WI38 (cell line): Measurements from ENCODE around the gene IGFL1.
"Not testable (repeated sequence)": the region's sequence is repeated elsewhere in the genome, so short reads cannot be mapped to it uniquely, and the experiment has no call there.

ENCODE experiments used
- H3K4me3 ChIP-seq: 2 replicates; pipeline ENCODE4 v1.5.1; 2011; ENCODE audit warnings: low read depth, mild to moderate bottlenecking, control low read depth, low read length
- TF ChIP-seq, protein P1 (sequence below): IDR thresholded peaks from 2 replicates; pipeline ENCODE4 v1.5.1; 2012; ENCODE audit warnings: low read depth, mild to moderate bottlenecking, control low read depth, low read length

Gene IGFL1

GRCh38 chr19:46204008-46204407 lies 25.5 kb upstream of the IGFL1 start:
- no peak overlapping the region for H3K4me3 ChIP-seq
- TF ChIP-seq, protein P1, sequence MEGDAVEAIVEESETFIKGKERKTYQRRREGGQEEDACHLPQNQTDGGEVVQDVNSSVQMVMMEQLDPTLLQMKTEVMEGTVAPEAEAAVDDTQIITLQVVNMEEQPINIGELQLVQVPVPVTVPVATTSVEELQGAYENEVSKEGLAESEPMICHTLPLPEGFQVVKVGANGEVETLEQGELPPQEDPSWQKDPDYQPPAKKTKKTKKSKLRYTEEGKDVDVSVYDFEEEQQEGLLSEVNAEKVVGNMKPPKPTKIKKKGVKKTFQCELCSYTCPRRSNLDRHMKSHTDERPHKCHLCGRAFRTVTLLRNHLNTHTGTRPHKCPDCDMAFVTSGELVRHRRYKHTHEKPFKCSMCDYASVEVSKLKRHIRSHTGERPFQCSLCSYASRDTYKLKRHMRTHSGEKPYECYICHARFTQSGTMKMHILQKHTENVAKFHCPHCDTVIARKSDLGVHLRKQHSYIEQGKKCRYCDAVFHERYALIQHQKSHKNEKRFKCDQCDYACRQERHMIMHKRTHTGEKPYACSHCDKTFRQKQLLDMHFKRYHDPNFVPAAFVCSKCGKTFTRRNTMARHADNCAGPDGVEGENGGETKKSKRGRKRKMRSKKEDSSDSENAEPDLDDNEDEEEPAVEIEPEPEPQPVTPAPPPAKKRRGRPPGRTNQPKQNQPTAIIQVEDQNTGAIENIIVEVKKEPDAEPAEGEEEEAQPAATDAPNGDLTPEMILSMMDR: no peak

DNA sequence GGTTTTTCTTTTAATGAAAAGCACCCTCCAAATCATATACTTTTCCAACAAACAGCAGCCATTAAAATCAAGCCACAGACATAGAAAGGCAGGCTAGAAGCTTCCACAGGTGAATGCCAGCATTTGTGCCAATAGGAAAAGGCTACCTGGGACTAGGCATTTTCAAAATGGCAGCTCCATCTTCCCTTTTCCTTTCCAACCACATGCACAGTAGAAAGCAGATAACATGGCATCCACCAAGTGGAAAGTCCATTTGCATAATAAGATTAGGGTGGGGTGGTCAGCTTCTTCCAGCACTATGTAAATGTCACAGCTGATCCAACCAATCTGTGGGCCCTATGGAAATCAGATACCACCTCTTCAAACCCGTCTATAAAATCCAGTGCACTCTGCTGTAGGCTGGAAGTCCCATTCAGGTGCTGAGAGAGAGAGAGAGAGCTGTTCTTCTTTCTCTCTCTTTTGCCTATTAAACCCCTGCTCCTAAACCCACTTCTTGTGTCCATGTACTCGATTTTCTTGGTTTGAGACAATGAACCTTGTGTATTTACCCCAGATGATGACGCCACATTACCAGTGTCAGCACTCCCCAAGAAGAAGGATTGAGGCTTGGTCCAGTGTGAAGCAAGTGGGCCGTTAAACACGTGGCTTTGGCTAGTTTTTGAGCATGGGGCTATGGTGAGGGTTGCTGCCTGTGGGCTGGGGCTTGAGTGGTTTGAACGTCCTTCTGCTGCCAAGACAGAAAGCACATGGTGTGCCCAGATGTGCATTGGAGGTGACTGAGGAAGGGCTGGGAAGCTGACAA lies 24.2 kb upstream of the IGFL1 start:
- no peak overlapping the region for H3K4me3 ChIP-seq
- TF ChIP-seq, protein P1: no peak

- H3K4me3 ChIP-seq: no peak overlapping the region
Observed at GRCh38 chr19:46206176-46206575, 23.4 kb upstream of the IGFL1 start.

DNA sequence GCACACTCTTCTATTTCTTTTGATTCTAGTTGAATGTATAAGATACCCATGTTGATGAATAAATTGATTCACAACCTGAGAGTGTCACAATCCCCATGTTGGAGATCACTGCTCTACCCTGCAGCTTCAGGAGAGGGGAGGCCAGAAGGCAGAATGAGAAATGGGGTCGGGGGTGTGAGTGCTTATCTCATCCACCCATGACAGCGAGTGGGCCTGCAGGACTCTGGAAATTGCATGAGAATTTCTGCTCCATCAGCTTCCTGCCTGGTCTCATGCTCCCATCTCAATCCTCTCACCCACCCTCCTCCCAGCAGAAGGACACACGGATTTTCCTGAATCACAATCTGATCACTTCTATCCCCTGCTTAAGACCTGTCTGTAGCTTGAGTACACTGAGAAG lies 22.9 kb upstream of the IGFL1 start:
- H3K4me3 ChIP-seq: no peak overlapping the region
- TF ChIP-seq, protein P1: no peak

More at GRCh38 chr19:46206176-46206575, 23.4 kb upstream of the IGFL1 start:
- TF ChIP-seq, protein P1: no peak

DNA sequence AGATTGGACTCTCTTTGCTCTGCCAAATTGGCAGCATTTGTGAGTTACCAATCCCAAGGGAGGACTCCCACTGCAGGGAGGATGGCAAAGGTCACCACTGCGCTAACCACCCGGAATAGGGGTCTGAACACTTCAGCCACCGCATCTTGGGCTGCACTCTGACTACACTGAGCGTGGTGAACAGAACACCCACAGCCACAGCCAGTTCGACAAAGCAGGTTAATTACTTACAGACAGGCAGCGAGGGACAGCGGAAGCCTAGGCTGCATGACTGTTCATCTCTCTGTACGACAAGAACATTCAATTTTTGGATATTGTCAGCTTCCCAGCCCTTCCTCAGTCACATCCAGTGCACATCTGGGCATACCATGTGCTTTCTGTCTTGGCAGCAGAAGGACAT lies 21.7 kb upstream of the IGFL1 start:
- not testable (repeated sequence) for H3K4me3 ChIP-seq

- TF ChIP-seq, protein P1: no peak
- H3K4me3 ChIP-seq: no peak overlapping the region
Observed at GRCh38 chr19:46209051-46209450, 20.5 kb upstream of the IGFL1 start.

DNA sequence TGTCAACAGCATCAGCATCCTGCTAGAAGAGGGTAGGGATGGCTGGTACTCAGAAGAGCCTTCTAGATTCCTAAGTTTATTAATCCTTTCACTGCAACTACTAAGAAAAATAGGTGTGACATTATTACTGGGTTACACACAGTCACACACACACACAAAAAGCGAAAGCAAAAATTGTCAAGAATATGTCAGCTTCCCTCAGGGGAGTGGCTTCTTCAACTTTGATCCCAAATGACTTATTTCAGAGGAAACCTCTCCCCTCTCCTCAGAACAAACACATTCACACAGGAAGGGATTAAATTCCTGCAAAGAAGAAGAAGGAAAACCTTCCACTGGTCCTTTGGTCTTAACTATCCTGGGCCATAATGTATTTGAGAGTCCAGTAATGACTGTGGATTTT lies 20.1 kb upstream of the IGFL1 start:
- TF ChIP-seq, protein P1: no peak

GRCh38 chr19:46210669-46211068 lies 18.9 kb upstream of the IGFL1 start:
- TF ChIP-seq, protein P1: no peak
- H3K4me3 ChIP-seq: no peak overlapping the region

More for the DNA sequence above, 20.1 kb upstream of the IGFL1 start:
- H3K4me3 ChIP-seq: no peak overlapping the region
